ENCODE measurements around the gene AKR1A1.
"Not testable (repeated sequence)": the region's sequence is repeated elsewhere in the genome, so short reads cannot be mapped to it uniquely, and the experiment has no call there.

Gene AKR1A1

GRCh38 chr1:45523975-45524374 lies 26.7 kb upstream of the AKR1A1 start:
- not testable (repeated sequence) for DNase-seq

- peak; percentile 40 for DNase-seq
Observed at GRCh38 chr1:45526135-45526644, 24.4 kb upstream of the AKR1A1 start.

- DNase-seq = peak; percentile 78
Observed at GRCh38 chr1:45530632-45531135, 19.9 kb upstream of the AKR1A1 start.

- no peak for DNase-seq
Observed at GRCh38 chr1:45531873-45532272, 18.8 kb upstream of the AKR1A1 start.

GRCh38 chr1:45535988-45536766 lies 14.4 kb upstream of the AKR1A1 start:
- no peak for DNase-seq

- DNase-seq = no peak
Observed at GRCh38 chr1:45536886-45537285, 13.7 kb upstream of the AKR1A1 start.

- no peak for DNase-seq
Observed at GRCh38 chr1:45541193-45541592, 9.4 kb upstream of the AKR1A1 start.

- DNase-seq = no peak
Observed at GRCh38 chr1:45542591-45542990, 8.0 kb upstream of the AKR1A1 start.

GRCh38 chr1:45543581-45544417 lies 6.8 kb upstream of the AKR1A1 start:
- peak; percentile 45 for DNase-seq

GRCh38 chr1:45544530-45544929 lies 6.1 kb upstream of the AKR1A1 start:
- DNase-seq = no peak

- no peak for DNase-seq
Observed at GRCh38 chr1:45545019-45545493, 5.6 kb upstream of the AKR1A1 start.

GRCh38 chr1:45545553-45546310 lies 4.9 kb upstream of the AKR1A1 start:
- DNase-seq = no peak

- no peak for DNase-seq
Observed at GRCh38 chr1:45551684-45552083, 1.1 kb downstream of the AKR1A1 start.

- DNase-seq = no peak
Observed at GRCh38 chr1:45552331-45552730, 1.7 kb downstream of the AKR1A1 start.

GRCh38 chr1:45554198-45554597 lies 3.6 kb downstream of the AKR1A1 start:
- DNase-seq = no peak

- DNase-seq = peak; percentile 48
Observed at GRCh38 chr1:45557422-45557944, 6.9 kb downstream of the AKR1A1 start.

GRCh38 chr1:45563843-45564242 lies 13.2 kb downstream of the AKR1A1 start:
- no peak for DNase-seq

GRCh38 chr1:45566722-45567121 lies 16.1 kb downstream of the AKR1A1 start:
- no peak for DNase-seq

GRCh38 chr1:45567911-45568310 lies 17.3 kb downstream of the AKR1A1 start:
- DNase-seq = no peak

- DNase-seq = no peak
Observed at GRCh38 chr1:45568421-45568820, 17.8 kb downstream of the AKR1A1 start.

GRCh38 chr1:45569571-45569961 lies 18.9 kb downstream of the AKR1A1 start:
- no peak for DNase-seq

- DNase-seq = peak; percentile 85
Observed at GRCh38 chr1:45569962-45570581, 19.4 kb downstream of the AKR1A1 start.

Data from NCI-H82 (cell line).